K562 (cell line): ENCODE results near the gene ZNF792. TPM values are rescaled to one million over a fixed set of nuclear protein-coding genes. Genes with fewer than 3 reads are reported as not detected.

ENCODE experiments used
- CC2D1A ChIP-seq: fragments of 450-650 bp; IDR thresholded peaks from 2 replicates; pipeline ENCODE4 v1.6.1; 2017; ENCODE audit warnings: mild to moderate bottlenecking
- CXXC5 ChIP-seq: fragments of 250-450 bp; sonication (Bioruptor Pico); IDR thresholded peaks from 2 replicates; pipeline ENCODE4 v1.8.0; 2022; ENCODE audit warnings: inconsistent platforms, mild to moderate bottlenecking, moderate library complexity
- DPF2 ChIP-seq: fragments of 450-650 bp; IDR thresholded peaks from 2 replicates; pipeline ENCODE4 v1.6.1; 2016
- E2F3 ChIP-seq: fragments of 250-450 bp; sonication (Bioruptor Pico); IDR thresholded peaks from 2 replicates; pipeline ENCODE4 v1.4.0; 2020; ENCODE audit warnings: mild to moderate bottlenecking
- EGR1 ChIP-seq: fragments of 450-650 bp; conservative IDR thresholded peaks from 2 replicates; pipeline ENCODE4 v1.6.1; 2017; ENCODE audit warnings: mild to moderate bottlenecking
- KHSRP ChIP-seq: fragments of 450-650 bp; IDR thresholded peaks from 2 replicates; pipeline ENCODE4 v1.6.1; 2017
- MYNN ChIP-seq, 2 experiments: sonication (generic); formaldehyde crosslinking in 1 of 2; IDR thresholded peaks; 2 replicates each; pipeline versions ENCODE4 v1.5.0 to v1.6.1; 2016 to 2020; ENCODE audit warnings: antibody characterized with exemption in 1 of 2, missing genetic modification reagents in 1 of 2
- NFE2 ChIP-seq: IDR thresholded peaks from 2 replicates; pipeline ENCODE4 v1.6.1; 2014; ENCODE audit warnings: antibody characterized with exemption, low read depth
- NR2C2 ChIP-seq, 2 experiments: fragments of 200-800 bp in 1 of 2; sonication (Bioruptor generic) in 1 of 2; sonication (generic) in 1 of 2; formaldehyde crosslinking in 1 of 2; IDR thresholded peaks; 2 replicates each; pipeline versions ENCODE4 v1.6.1 to v1.8.0; 2016 to 2022; ENCODE audit warnings: mild to moderate bottlenecking in 1 of 2, missing compliant biosample characterization in 1 of 2, missing genetic modification characterization in 1 of 2, missing genetic modification reagents in 1 of 2
- POLR2G ChIP-seq: fragments of 200-400 bp; formaldehyde crosslinking; IDR thresholded peaks from 2 replicates; pipeline ENCODE4 v1.6.1; 2017; ENCODE audit warnings: low read depth, mild to moderate bottlenecking, antibody characterized with exemption, low read length, moderate library complexity
- RB1 ChIP-seq: fragments of 450-650 bp; IDR thresholded peaks from 2 replicates; pipeline ENCODE4 v1.6.1; 2017; ENCODE audit warnings: low read depth, mild to moderate bottlenecking
- RBFOX2 ChIP-seq: fragments of 200-400 bp; formaldehyde crosslinking; IDR thresholded peaks from 2 replicates; pipeline ENCODE4 v1.6.1; 2017; ENCODE audit warnings: low read depth, mild to moderate bottlenecking, low read length, moderate library complexity
- SLC30A9 ChIP-seq: fragments of 250-450 bp; sonication (Bioruptor Pico); IDR thresholded peaks from 2 replicates; pipeline ENCODE4 v1.8.0; 2022; ENCODE audit warnings: mild to moderate bottlenecking, moderate library complexity
- U2AF1 ChIP-seq: fragments of 200-400 bp; formaldehyde crosslinking; optimal IDR thresholded peaks from 2 replicates; pipeline ENCODE3; 2017; ENCODE audit warnings: mild to moderate bottlenecking, low read depth, low read length, moderate library complexity
- ZBTB7A ChIP-seq: IDR thresholded peaks from 2 replicates; pipeline ENCODE4 v1.6.1; 2011; ENCODE audit warnings: low read depth, mild to moderate bottlenecking, low read length, moderate library complexity, borderline replicate concordance; ENCODE audit not compliant: control insufficient read depth
- ZFX ChIP-seq: sonication (generic); formaldehyde crosslinking; IDR thresholded peaks from 2 replicates; pipeline ENCODE4 v1.8.0; 2022; ENCODE audit warnings: mild to moderate bottlenecking, missing genetic modification reagents, moderate library complexity
- ZNF589 ChIP-seq: fragments of 200-800 bp; sonication (Bioruptor generic); IDR thresholded peaks from 2 replicates; pipeline ENCODE4 v1.6.1; 2016; ENCODE audit warnings: low read depth, missing genetic modification characterization, missing compliant biosample characterization
- ZNF639 ChIP-seq, 2 experiments: fragments of 200-800 bp in 1 of 2; sonication (Bioruptor generic) in 1 of 2; sonication (generic) in 1 of 2; formaldehyde crosslinking in 1 of 2; IDR thresholded peaks in 1 of 2; conservative IDR thresholded peaks in 1 of 2; 2 replicates each; pipeline versions ENCODE4 v1.5.0 to v1.6.1; 2016 to 2020; ENCODE audit warnings: missing compliant biosample characterization in 1 of 2, missing genetic modification characterization in 1 of 2, missing genetic modification reagents in 1 of 2
- polyA plus RNA-seq, 8 experiments: library from polyadenylated mRNA; depleted of rRNA in 4 of 8; stranded (reverse) in 5 of 8; unstranded in 3 of 8; fragments of >200 nt; fragmentation: Nextera tagmentation in 2 of 8; fragmentation: Illumina TruSeq in 1 of 8; extraction: Ambion mirVana in 2 of 8; extraction: Trizol in 1 of 8; gene quantifications; 2 replicates each; pipeline versions ENCODE4 v1.2.1 to v1.2.3, GENCODE V29; 2011 to 2014; ENCODE audit warnings: inconsistent platforms in 1 of 8, missing spikeins in 1 of 8
- total RNA-seq, 7 experiments: library from RNA; depleted of rRNA in 6 of 7; stranded (reverse); fragments of >200 nt in 6 of 7; fragmentation: Illumina TruSeq in 2 of 7; extraction: Trizol in 2 of 7; gene quantifications; 2 replicates each; pipeline versions ENCODE4 v1.2.1 to v1.2.3, GENCODE V29; 2011 to 2021; ENCODE audit warnings: low replicate concordance in 1 of 7
- TF ChIP-seq, protein P1 (sequence below), 2 experiments: fragments of 450-650 bp in 1 of 2; sonication (generic) in 1 of 2; formaldehyde crosslinking in 1 of 2; IDR thresholded peaks in 1 of 2; conservative IDR thresholded peaks in 1 of 2; 2 replicates each; pipeline versions ENCODE4 v1.6.1 to v1.8.1; 2016 to 2023; ENCODE audit warnings: mild to moderate bottlenecking in 2 of 2, moderate library complexity in 2 of 2, inconsistent platforms in 1 of 2, missing genetic modification reagents in 1 of 2
- TF ChIP-seq, protein P2 (sequence below), 2 experiments: fragments of 150-350 bp in 1 of 2; IDR thresholded peaks; 2 replicates each; pipeline ENCODE4 v1.6.1; 2012 to 2016; ENCODE audit warnings: low read depth in 2 of 2, low read length in 2 of 2, mild to moderate bottlenecking in 1 of 2, moderate library complexity in 1 of 2

ZNF792 gene
- total and polyA plus RNA-seq, 9 of the 15 experiments (the other 6 are each of a cell fraction or from before 2014, with no cell fraction given), result 3.3 to 16.5 (median 10.4) TPM

DNA sequence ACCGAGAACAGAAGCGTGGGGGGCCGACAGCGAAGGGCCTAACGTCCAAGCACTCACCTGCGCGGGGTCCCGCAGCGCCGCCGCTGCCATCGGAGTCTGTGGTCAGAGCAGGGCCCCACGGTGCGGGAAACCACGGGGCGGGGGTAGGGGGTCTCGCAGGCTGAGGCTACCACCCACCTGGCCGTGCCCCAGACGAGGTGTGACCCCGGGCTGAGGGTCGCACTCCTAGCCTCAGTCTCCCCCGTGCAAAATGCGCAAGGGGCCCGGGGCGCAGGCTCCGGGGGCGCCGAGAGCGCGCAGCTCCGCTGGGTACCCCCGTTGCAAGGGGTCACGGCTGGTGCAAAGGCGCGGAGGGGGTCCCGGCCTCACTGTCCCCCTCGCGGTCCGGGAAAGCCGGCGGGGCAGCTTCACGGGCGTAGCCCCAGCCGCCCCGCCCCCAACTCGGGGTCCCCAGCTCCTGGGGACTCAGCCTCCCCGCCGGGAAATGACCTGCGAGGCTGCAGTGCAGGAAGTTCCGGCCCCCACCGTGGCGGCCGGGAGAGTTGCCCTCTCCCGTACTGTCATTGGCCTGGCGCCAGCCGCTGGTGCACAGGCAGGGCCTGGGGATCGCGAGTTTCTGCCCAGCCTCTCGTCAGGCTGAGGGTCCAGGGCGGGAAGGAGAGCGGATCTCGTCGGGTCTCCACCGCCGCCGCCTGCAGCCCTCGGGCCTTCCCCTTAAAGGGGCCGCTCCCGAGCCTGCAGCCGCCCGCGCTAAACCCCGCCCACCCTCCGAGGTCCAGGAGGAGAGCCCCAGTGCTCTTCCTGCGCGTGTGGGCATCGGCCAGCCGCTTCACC, at the start of gene ZNF792 (continued):
- TF ChIP-seq NR2C2 (CRISPR knock-in tag; IDR thresholded peaks at IDR 0.05) (no peak), NR2C2 (tag; IDR thresholded peaks at IDR 0.05) (peak; percentile 52), ZFX (CRISPR knock-in tag) (peak; percentile 85), NFE2 (no peak), RB1 (peak; percentile 48; the same call in 1 of the 2 replicates), ZBTB7A (peak; percentile 88; the same call in 1 of the 2 replicates), U2AF1 (peak; percentile 52), CXXC5 (CRISPR knock-in tag) (peak; percentile 40), CC2D1A (peak; percentile 60; the same call in 1 of the 2 replicates), SLC30A9 (no peak), RBFOX2 (peak; percentile 75), ZNF589 (no peak), KHSRP (no peak), POLR2G (peak; percentile 81), E2F3 (no peak), EGR1 (peak; percentile 42), DPF2 (no peak), MYNN (IDR thresholded peaks at IDR 0.05) (no peak), MYNN (CRISPR knock-in tag; IDR thresholded peaks at IDR 0.05) (no peak), ZNF639 (CRISPR knock-in tag; conservative IDR thresholded peaks at IDR 0.05 in 1 of 2, IDR thresholded peaks at IDR 0.05 in 1 of 2) (no peak)
- TF ChIP-seq, protein P1, sequence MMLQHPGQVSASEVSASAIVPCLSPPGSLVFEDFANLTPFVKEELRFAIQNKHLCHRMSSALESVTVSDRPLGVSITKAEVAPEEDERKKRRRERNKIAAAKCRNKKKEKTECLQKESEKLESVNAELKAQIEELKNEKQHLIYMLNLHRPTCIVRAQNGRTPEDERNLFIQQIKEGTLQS (IDR thresholded peaks at IDR 0.05), result no peak
- TF ChIP-seq, protein P1 (CRISPR knock-in tag; conservative IDR thresholded peaks at IDR 0.05), result no peak
- TF ChIP-seq, protein P2, sequence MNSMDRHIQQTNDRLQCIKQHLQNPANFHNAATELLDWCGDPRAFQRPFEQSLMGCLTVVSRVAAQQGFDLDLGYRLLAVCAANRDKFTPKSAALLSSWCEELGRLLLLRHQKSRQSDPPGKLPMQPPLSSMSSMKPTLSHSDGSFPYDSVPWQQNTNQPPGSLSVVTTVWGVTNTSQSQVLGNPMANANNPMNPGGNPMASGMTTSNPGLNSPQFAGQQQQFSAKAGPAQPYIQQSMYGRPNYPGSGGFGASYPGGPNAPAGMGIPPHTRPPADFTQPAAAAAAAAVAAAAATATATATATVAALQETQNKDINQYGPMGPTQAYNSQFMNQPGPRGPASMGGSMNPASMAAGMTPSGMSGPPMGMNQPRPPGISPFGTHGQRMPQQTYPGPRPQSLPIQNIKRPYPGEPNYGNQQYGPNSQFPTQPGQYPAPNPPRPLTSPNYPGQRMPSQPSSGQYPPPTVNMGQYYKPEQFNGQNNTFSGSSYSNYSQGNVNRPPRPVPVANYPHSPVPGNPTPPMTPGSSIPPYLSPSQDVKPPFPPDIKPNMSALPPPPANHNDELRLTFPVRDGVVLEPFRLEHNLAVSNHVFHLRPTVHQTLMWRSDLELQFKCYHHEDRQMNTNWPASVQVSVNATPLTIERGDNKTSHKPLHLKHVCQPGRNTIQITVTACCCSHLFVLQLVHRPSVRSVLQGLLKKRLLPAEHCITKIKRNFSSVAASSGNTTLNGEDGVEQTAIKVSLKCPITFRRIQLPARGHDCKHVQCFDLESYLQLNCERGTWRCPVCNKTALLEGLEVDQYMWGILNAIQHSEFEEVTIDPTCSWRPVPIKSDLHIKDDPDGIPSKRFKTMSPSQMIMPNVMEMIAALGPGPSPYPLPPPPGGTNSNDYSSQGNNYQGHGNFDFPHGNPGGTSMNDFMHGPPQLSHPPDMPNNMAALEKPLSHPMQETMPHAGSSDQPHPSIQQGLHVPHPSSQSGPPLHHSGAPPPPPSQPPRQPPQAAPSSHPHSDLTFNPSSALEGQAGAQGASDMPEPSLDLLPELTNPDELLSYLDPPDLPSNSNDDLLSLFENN (IDR thresholded peaks at IDR 0.05; ENCODE audit: low read depth in 2 of 2, low read length in 2 of 2), result no peak
